GM23338 (cell line): ENCODE data around the gene NCR1.
"Not testable (repeated sequence)": the region's sequence is repeated elsewhere in the genome, so short reads cannot be mapped to it uniquely, and the experiment has no call there.

Experiments used
- CREB1 ChIP-seq: fragments of 250-450 bp; sonication (Bioruptor Pico); IDR thresholded peaks from 2 replicates; pipeline ENCODE4 v1.5.0; 2020; ENCODE audit warnings: low read depth, mild to moderate bottlenecking, moderate library complexity
- EZH2 ChIP-seq: fragments of 200-600 bp; sonication (generic); IDR thresholded peaks from one replicate; pipeline ENCODE4 v1.8.0; 2017; ENCODE audit warnings: antibody characterized with exemption, mild to moderate bottlenecking, low read depth; ENCODE audit not compliant: unreplicated experiment
- EZH2phosphoT487 ChIP-seq: fragments of 200-600 bp; sonication (generic); IDR thresholded peaks from one replicate; pipeline ENCODE4 v1.8.1; 2018; ENCODE audit warnings: antibody characterized with exemption; ENCODE audit not compliant: unreplicated experiment
- JUNB ChIP-seq: IDR thresholded peaks from one replicate; pipeline ENCODE4 v1.6.1; 2016; ENCODE audit warnings: antibody characterized with exemption; ENCODE audit not compliant: unreplicated experiment
- NANOG ChIP-seq: IDR thresholded peaks from 2 replicates; pipeline ENCODE4 v1.6.1; 2016; ENCODE audit warnings: antibody characterized with exemption, borderline replicate concordance
- POLR2AphosphoS5 ChIP-seq: IDR thresholded peaks from 2 replicates; pipeline ENCODE4 v1.6.1; 2016; ENCODE audit warnings: antibody characterized with exemption, low read depth
- ZNF114 ChIP-seq: fragments of 250-450 bp; sonication (Bioruptor Pico); IDR thresholded peaks from 2 replicates; pipeline ENCODE4 v1.5.0; 2020; ENCODE audit warnings: mild to moderate bottlenecking, moderate library complexity
- ZNF331 ChIP-seq: fragments of 250-450 bp; sonication (Bioruptor Pico); IDR thresholded peaks from 2 replicates; pipeline ENCODE4 v1.5.0; 2020; ENCODE audit warnings: low read depth, mild to moderate bottlenecking, moderate library complexity
- TF ChIP-seq, protein P1 (sequence below), 2 experiments: fragments of 200-600 bp in 1 of 2; sonication (generic) in 1 of 2; conservative IDR thresholded peaks; 2 replicates each; pipeline versions ENCODE4 v1.5.1 to v1.6.1; 2016 to 2017; ENCODE audit warnings: antibody characterized with exemption in 2 of 2, low read depth in 2 of 2, mild to moderate bottlenecking in 2 of 2, moderate library complexity in 1 of 2
- TF ChIP-seq, protein P2 (sequence below): IDR thresholded peaks from one replicate; pipeline ENCODE4 v1.6.1; 2018; ENCODE audit warnings: antibody characterized with exemption; ENCODE audit not compliant: unreplicated experiment
- TF ChIP-seq, protein P3 (sequence below): IDR thresholded peaks from 2 replicates; pipeline ENCODE4 v1.6.1; 2016; ENCODE audit warnings: antibody characterized with exemption
- TF ChIP-seq, protein P4 (sequence below): fragments of 250-450 bp; sonication (Bioruptor Pico); IDR thresholded peaks from 2 replicates; pipeline ENCODE4 v1.5.0; 2020; ENCODE audit warnings: mild to moderate bottlenecking, moderate library complexity

DNA sequence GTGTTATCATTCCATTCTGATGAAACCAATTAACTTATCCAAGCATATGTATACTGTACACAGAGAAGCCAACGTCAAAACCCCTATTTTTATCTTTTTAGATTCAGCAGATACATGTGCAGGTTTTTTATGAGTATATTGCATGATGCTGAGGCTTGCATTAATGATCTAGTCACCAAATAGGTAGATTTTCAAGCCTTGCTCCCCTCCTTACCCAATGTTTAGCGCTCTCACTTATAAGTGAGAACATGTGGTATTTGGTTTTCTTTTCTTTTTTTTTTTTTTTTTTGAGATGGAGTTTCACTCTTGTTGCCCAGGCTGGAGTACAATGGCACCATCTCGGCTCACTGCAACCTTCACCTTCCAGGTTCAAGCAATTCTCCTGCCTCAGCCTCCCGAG is 1.7 kb upstream of the NCR1 start:
- not testable (repeated sequence) for TF ChIP-seq EZH2; POLR2AphosphoS5; EZH2phosphoT487; CREB1 (CRISPR knock-in tag); JUNB; NANOG; ZNF114 (CRISPR knock-in tag); ZNF331
- TF ChIP-seq, protein P1, sequence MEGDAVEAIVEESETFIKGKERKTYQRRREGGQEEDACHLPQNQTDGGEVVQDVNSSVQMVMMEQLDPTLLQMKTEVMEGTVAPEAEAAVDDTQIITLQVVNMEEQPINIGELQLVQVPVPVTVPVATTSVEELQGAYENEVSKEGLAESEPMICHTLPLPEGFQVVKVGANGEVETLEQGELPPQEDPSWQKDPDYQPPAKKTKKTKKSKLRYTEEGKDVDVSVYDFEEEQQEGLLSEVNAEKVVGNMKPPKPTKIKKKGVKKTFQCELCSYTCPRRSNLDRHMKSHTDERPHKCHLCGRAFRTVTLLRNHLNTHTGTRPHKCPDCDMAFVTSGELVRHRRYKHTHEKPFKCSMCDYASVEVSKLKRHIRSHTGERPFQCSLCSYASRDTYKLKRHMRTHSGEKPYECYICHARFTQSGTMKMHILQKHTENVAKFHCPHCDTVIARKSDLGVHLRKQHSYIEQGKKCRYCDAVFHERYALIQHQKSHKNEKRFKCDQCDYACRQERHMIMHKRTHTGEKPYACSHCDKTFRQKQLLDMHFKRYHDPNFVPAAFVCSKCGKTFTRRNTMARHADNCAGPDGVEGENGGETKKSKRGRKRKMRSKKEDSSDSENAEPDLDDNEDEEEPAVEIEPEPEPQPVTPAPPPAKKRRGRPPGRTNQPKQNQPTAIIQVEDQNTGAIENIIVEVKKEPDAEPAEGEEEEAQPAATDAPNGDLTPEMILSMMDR (conservative IDR thresholded peaks at IDR 0.05; ENCODE audit: low read depth in 2 of 2), result not testable (repeated sequence)
- TF ChIP-seq, protein P2, sequence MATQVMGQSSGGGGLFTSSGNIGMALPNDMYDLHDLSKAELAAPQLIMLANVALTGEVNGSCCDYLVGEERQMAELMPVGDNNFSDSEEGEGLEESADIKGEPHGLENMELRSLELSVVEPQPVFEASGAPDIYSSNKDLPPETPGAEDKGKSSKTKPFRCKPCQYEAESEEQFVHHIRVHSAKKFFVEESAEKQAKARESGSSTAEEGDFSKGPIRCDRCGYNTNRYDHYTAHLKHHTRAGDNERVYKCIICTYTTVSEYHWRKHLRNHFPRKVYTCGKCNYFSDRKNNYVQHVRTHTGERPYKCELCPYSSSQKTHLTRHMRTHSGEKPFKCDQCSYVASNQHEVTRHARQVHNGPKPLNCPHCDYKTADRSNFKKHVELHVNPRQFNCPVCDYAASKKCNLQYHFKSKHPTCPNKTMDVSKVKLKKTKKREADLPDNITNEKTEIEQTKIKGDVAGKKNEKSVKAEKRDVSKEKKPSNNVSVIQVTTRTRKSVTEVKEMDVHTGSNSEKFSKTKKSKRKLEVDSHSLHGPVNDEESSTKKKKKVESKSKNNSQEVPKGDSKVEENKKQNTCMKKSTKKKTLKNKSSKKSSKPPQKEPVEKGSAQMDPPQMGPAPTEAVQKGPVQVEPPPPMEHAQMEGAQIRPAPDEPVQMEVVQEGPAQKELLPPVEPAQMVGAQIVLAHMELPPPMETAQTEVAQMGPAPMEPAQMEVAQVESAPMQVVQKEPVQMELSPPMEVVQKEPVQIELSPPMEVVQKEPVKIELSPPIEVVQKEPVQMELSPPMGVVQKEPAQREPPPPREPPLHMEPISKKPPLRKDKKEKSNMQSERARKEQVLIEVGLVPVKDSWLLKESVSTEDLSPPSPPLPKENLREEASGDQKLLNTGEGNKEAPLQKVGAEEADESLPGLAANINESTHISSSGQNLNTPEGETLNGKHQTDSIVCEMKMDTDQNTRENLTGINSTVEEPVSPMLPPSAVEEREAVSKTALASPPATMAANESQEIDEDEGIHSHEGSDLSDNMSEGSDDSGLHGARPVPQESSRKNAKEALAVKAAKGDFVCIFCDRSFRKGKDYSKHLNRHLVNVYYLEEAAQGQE, result not testable (repeated sequence)
- TF ChIP-seq, protein P3, sequence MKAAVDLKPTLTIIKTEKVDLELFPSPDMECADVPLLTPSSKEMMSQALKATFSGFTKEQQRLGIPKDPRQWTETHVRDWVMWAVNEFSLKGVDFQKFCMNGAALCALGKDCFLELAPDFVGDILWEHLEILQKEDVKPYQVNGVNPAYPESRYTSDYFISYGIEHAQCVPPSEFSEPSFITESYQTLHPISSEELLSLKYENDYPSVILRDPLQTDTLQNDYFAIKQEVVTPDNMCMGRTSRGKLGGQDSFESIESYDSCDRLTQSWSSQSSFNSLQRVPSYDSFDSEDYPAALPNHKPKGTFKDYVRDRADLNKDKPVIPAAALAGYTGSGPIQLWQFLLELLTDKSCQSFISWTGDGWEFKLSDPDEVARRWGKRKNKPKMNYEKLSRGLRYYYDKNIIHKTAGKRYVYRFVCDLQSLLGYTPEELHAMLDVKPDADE, result not testable (repeated sequence)
- TF ChIP-seq, protein P4, sequence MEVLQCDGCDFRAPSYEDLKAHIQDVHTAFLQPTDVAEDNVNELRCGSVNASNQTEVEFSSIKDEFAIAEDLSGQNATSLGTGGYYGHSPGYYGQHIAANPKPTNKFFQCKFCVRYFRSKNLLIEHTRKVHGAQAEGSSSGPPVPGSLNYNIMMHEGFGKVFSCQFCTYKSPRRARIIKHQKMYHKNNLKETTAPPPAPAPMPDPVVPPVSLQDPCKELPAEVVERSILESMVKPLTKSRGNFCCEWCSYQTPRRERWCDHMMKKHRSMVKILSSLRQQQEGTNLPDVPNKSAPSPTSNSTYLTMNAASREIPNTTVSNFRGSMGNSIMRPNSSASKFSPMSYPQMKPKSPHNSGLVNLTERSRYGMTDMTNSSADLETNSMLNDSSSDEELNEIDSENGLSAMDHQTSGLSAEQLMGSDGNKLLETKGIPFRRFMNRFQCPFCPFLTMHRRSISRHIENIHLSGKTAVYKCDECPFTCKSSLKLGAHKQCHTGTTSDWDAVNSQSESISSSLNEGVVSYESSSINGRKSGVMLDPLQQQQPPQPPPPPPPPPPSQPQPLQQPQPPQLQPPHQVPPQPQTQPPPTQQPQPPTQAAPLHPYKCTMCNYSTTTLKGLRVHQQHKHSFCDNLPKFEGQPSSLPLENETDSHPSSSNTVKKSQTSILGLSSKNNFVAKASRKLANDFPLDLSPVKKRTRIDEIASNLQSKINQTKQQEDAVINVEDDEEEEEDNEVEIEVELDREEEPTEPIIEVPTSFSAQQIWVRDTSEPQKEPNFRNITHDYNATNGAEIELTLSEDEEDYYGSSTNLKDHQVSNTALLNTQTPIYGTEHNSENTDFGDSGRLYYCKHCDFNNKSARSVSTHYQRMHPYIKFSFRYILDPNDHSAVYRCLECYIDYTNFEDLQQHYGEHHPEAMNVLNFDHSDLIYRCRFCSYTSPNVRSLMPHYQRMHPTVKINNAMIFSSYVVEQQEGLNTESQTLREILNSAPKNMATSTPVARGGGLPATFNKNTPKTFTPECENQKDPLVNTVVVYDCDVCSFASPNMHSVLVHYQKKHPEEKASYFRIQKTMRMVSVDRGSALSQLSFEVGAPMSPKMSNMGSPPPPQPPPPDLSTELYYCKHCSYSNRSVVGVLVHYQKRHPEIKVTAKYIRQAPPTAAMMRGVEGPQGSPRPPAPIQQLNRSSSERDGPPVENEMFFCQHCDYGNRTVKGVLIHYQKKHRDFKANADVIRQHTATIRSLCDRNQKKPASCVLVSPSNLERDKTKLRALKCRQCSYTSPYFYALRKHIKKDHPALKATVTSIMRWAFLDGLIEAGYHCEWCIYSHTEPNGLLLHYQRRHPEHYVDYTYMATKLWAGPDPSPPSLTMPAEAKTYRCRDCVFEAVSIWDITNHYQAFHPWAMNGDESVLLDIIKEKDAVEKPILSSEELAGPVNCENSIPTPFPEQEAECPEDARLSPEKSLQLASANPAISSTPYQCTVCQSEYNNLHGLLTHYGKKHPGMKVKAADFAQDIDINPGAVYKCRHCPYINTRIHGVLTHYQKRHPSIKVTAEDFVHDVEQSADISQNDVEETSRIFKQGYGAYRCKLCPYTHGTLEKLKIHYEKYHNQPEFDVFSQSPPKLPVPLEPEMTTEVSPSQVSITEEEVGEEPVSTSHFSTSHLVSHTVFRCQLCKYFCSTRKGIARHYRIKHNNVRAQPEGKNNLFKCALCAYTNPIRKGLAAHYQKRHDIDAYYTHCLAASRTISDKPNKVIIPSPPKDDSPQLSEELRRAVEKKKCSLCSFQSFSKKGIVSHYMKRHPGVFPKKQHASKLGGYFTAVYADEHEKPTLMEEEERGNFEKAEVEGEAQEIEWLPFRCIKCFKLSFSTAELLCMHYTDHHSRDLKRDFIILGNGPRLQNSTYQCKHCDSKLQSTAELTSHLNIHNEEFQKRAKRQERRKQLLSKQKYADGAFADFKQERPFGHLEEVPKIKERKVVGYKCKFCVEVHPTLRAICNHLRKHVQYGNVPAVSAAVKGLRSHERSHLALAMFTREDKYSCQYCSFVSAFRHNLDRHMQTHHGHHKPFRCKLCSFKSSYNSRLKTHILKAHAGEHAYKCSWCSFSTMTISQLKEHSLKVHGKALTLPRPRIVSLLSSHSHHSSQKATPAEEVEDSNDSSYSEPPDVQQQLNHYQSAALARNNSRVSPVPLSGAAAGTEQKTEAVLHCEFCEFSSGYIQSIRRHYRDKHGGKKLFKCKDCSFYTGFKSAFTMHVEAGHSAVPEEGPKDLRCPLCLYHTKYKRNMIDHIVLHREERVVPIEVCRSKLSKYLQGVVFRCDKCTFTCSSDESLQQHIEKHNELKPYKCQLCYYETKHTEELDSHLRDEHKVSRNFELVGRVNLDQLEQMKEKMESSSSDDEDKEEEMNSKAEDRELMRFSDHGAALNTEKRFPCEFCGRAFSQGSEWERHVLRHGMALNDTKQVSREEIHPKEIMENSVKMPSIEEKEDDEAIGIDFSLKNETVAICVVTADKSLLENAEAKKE (CRISPR knock-in tag), result not testable (repeated sequence)
